GM12801 (cell line): ENCODE data around the gene SMG6.

Source experiments
- TF ChIP-seq, protein P1 (sequence below): IDR thresholded peaks from one replicate; pipeline ENCODE4 v1.5.1; 2011; ENCODE audit warnings: control low read depth; ENCODE audit not compliant: insufficient read length; ENCODE audit errors: extremely low read depth

SMG6 gene

DNA sequence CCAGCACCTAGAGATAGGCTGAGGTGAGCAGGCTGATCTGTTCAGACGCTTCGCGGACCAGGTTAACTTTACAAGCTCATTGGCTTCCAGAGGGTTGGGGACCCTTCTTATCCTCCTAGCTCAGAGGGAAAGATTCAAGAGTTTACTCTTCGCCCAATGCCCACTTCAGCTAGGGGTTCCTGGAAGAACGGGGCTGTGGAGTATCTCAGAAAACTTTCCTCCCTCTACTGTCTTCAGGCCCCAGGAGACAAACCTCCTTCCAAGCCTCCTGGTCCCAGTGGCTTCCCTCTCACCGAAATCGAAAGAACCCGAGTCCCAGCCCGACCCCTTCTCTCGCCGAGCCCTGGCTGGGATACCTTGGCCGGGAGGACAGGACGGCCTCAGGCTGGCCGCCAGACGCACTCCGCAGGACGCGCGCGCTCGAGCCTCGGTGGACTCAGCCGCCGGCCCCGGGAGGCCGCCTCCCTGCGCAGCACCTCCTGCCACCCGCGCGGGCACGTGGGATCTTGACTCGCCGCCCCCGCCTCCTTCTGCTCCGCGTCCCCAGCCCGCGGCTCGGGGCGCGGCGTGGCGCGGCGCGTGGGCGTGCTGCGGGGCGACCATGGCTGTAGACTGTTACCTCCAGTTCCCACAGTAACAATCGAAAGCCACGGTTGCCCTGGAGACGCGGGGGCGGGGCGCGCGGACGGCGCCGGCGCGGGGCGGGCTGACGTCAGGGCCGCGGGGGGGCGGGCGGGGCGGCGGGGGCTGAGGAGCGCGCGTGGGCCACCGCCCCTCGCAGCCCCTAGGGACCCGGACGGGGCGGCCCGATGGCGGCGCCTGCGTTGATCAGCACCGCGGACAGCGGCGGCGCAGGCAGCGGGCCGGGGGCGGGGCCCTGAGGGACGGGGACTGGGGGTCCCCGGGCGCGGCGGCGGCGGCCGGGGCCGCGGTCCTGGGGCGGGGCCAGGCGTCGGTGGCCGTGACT is 254.0 kb downstream of the SMG6 start:
- TF ChIP-seq, protein P1, sequence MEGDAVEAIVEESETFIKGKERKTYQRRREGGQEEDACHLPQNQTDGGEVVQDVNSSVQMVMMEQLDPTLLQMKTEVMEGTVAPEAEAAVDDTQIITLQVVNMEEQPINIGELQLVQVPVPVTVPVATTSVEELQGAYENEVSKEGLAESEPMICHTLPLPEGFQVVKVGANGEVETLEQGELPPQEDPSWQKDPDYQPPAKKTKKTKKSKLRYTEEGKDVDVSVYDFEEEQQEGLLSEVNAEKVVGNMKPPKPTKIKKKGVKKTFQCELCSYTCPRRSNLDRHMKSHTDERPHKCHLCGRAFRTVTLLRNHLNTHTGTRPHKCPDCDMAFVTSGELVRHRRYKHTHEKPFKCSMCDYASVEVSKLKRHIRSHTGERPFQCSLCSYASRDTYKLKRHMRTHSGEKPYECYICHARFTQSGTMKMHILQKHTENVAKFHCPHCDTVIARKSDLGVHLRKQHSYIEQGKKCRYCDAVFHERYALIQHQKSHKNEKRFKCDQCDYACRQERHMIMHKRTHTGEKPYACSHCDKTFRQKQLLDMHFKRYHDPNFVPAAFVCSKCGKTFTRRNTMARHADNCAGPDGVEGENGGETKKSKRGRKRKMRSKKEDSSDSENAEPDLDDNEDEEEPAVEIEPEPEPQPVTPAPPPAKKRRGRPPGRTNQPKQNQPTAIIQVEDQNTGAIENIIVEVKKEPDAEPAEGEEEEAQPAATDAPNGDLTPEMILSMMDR, result no peak

DNA sequence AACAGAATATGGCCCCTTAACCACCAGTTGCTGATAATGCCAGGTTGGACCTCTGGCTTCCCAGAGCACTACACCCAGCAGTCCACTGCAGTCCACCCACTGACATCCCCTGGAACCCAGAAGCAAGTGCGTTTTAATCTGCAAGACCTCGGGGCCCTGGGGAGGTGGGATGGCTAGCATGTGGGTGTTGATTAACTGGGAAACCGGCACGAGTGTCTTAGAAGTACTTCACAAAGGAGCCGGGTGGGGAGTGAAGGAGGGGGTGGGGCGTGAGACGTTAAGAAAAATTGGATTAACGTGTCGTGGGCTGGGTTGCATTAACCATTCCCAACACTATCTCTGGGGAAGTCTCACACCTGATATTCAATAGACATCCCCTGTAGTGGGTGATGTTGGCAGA is 254.8 kb downstream of the SMG6 start:
- TF ChIP-seq, protein P1, result no peak

DNA sequence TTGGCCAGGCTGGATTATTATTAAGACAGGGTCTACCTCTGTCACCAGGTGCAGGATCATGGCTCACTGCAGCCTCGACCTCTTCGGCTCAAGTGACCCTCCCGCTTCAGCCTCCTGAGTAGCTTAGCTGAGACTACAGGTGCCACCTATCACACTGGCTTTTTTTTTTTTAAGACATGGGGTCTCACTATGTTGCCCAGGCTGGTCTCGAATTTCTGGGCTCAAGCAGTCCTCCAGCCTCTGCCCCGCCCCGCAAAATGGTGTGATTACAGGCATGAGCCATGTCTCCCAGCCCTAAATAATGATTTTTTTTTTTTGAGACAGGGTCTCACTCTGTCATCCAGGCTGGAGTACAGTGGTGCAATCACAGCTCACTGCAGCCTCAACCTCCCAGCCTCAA is 256.0 kb downstream of the SMG6 start:
- TF ChIP-seq, protein P1, result no peak

DNA sequence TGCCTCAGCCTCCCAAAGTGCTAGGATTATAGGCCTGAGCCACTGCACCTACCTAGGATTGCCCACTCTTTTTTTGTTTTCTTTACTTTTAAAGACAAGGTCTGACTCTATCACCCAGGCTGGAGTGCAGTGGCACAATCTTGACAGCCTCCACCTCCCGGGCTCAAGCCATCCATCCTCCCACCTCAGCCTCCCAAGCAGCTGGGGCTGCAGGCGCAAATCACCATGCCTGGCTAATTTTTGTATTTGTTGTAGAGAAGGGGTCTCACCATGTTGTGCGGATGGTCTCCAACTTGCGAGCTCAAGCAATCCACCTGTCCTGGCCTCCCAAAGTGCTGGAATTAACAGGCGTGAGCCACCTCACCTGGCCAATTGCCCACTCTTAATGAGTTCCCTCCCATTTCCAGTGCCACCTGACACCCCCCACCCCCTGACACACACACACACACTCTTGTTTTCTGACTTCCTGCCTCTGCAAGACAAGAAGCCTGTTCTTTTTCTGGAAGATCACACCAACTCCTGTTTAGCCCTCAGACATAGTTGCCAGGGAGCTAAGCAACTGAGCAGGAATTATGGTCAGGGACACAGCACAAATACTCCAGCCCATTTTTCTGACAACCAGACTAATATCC is 259.2 kb downstream of the SMG6 start:
- TF ChIP-seq, protein P1, result no peak

DNA sequence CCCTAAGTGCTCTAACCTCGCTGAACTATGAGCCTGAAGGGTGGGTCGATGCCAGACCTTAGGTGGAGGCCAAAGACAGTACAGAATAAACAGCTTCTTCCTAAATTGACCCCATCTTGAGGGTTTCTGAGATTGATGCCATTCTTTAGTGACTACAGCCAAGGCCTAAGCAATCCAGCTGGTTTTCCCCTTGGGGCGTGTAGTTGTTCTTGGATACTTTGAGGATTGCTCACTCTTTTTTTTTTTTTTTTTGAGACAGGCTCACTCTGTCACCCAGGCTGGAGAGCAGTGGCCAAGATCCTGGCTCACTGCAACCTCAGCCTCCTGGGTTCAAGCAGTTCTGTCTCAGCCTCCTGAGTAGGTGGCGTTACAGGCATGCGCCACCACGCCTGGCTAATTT is 259.8 kb downstream of the SMG6 start:
- TF ChIP-seq, protein P1, result no peak

DNA sequence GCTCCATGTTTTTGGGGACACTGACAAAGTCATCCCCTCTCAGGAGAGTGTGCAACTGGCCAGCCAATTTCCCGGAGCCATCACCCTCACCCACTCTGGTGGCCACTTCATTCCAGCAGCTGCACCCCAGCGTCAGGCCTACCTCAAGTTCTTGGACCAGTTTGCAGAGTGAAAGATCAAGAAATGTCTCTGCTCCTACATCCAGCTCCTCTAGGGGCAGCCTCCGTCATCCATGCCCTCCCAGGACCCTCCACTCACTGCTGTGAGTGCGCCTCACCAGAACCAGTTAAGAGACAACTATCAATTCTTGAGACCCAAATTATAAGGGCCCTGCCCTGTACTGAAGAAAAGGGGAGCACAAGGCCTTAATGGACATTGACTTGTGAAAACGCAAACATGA is 260.7 kb downstream of the SMG6 start:
- TF ChIP-seq, protein P1, result no peak

DNA sequence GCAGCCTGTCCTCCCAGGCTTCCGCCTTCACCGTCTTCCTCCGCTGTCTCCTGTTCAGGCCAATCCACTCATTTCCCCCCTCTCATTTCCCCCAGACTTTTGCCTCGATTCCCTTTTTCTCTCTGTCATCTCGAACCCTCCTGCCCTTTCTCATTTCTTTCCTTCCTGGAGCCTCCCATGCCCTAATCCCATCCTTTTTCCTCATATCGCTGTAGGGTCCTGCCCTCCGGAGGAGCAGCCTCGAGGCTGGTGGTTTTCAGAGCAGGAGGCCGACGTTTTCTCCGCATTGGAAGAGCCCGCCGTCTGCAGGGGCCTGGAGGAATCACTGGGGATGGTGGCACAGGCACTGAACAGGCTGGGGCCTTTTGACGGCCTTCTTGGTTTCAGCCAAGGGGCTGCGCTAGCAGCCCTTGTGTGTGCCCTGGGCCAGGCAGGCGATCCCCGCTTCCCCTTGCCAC is 261.2 kb downstream of the SMG6 start:
- TF ChIP-seq, protein P1, result no peak
